Measurements from ENCODE around the gene SNTN.

GRCh38 chr3:63707731-63708130, 55.3 kb downstream of the SNTN start:
- TF ChIP-seq EZH2 (IDR thresholded peaks at IDR 0.05) (no peak), POLR2AphosphoS5 (IDR thresholded peaks at IDR 0.05; ENCODE audit: borderline replicate concordance, low read depth, low read length) (no peak), FOXP2 (optimal IDR thresholded peaks at IDR 0.05; ENCODE audit: control extremely low read depth, extremely low read length, insufficient read depth) (no peak)
